Fibroblast of pulmonary artery (primary cell): ENCODE measurements around the gene LTB4R.

ENCODE experiments used
- DNase-seq: peaks from one replicate; pipeline ENCODE4 v3.0.0-alpha.2; 2010; ENCODE audit warnings: low read depth
- H3K4me3 ChIP-seq: replicated peaks from 2 replicates; pipeline ENCODE4 v1.5.1; 2011; ENCODE audit warnings: low read depth, mild to moderate bottlenecking, control low read depth, low read length, moderate library complexity
- CTCF ChIP-seq: IDR thresholded peaks from 2 replicates; pipeline ENCODE4 v1.5.1; 2011; ENCODE audit warnings: mild to moderate bottlenecking, control low read depth, low read length, inconsistent platforms; ENCODE audit errors: missing control alignments

Gene LTB4R

DNA sequence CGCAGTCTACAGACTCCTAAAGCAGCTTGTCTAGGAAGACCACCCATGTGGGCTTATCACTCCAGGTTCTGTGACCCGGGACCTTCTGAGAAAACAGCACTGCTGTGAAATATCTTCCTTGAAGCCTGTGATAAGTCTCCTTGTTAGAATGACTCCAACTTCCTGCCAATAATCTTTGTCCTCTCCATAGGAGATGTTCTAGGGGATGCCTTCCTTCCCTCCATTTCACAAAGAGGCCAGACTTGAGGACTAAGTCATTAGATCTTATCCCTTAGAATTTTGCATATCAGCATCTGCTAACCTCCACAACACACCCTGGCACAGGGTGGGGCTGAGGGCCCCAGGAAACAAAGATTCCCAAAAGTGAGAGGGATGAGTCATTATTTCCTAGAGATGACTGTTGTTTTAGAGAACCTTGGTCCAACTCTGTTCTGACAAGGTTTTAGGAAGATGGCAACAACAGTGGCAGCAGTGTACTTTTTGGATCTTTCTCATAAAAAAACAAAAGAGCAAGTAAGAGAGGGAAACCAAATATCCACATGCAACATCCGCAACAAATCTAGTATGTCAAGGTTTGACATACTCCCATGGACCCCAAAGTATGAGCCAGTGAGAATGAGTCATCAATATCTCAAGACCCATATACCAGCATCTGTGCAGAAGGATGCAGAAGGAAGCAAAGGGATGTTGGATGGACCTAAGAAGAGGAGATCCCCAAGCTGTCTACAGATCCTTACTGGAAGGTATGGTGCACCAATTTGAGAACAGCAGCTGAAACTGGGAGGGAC is 6.0 kb downstream of the LTB4R start:
- H3K4me3 ChIP-seq = no peak overlapping the region
- TF ChIP-seq CTCF = no peak
- DNase-seq = no peak

- TF ChIP-seq CTCF = no peak
- no peak overlapping the region for H3K4me3 ChIP-seq
- DNase-seq = no peak
Observed at GRCh38 chr14:24321212-24321975, 10.1 kb downstream of the LTB4R start.

DNA sequence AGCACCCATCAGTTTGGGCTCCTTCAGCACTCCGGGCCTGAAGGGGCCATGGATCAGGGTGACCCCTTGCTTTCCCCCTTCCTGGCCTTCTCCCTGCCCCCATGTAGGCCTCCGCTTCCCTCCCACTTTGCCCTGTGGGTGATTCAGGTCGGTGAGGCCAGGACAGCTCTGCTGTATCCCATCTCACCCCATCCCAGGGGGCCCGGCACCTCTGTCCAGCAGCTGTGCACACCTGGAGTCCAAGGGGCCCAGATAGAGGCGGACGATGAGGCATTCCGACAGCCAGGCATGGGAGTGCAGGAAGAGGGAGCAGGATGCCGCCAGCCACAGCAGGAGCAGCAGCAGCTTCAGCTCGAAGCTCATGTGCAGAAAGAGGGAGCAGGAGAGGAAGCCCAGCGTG is 11.4 kb downstream of the LTB4R start:
- no peak for TF ChIP-seq CTCF
- no peak for DNase-seq
- H3K4me3 ChIP-seq = no peak overlapping the region

GRCh38 chr14:24323341-24323740 is 12.0 kb downstream of the LTB4R start:
- no peak for TF ChIP-seq CTCF
- no peak overlapping the region for H3K4me3 ChIP-seq
- no peak for DNase-seq

GRCh38 chr14:24324024-24324423 is 12.7 kb downstream of the LTB4R start:
- no peak for TF ChIP-seq CTCF
- H3K4me3 ChIP-seq = no peak overlapping the region
- DNase-seq = no peak

DNA sequence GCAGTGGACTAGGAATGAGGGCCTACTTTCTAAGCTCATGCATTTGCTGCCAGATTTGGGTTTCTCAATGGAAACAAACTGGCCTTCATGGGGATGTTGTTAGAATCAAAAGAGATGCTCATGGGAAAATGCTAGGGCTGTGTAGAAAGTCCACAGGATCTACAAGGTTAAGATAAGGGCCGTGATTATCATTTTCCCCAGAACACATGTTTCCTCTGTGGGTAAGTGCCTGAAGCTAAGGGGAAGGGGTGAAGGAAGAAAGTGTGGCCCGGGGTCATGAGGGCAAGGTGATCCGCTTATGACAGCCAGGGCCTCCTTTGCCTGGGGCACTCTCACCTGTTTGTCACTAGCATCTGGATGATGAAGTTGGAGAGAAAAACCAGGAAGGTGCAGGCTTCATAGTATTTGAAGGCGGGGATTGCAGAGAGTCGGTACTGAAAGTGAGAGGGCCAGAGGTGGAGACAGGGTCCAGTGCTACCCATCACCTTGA is 13.8 kb downstream of the LTB4R start:
- no peak for TF ChIP-seq CTCF

More for the DNA sequence above, 13.8 kb downstream of the LTB4R start:
- no peak overlapping the region for H3K4me3 ChIP-seq
- no peak for DNase-seq
